SK-N-MC (cell line): Measurements from ENCODE around the gene IL2RG.
A peak's percentile ranks its signal among the peaks of the same experiment; 100 is the strongest.

ENCODE experiments used
- DNase-seq: peaks from one replicate; pipeline ENCODE4 v3.0.0-alpha.2; 2011; ENCODE audit warnings: low read depth, low spot score
- H3K27ac ChIP-seq: fragments of 200-600 bp; sonication (generic); 2 replicates; pipeline ENCODE4 v1.5.1; 2016; ENCODE audit warnings: mixed run types
- H3K36me3 ChIP-seq: fragments of 200-600 bp; sonication (generic); 2 replicates; pipeline ENCODE4 v1.6.1; 2017; ENCODE audit warnings: antibody characterized with exemption, low read length, mixed read lengths; ENCODE audit not compliant: insufficient read depth
- H3K4me3 ChIP-seq: fragments of 200-600 bp; sonication (generic); 2 replicates; pipeline ENCODE4 v1.5.1; 2016
- H3K9ac ChIP-seq: fragments of 200-600 bp; sonication (generic); 2 replicates; pipeline ENCODE4 v1.8.0; 2017; ENCODE audit warnings: mixed run types, mixed read lengths; ENCODE audit not compliant: insufficient read length
- H3K9me3 ChIP-seq: fragments of 200-600 bp; sonication (generic); 2 replicates; pipeline ENCODE4 v1.6.1; 2017; ENCODE audit warnings: low read depth, mild to moderate bottlenecking, antibody characterized with exemption, low read length, moderate library complexity, mixed read lengths
- EZH2 ChIP-seq: fragments of 200-600 bp; sonication (generic); IDR thresholded peaks from one replicate; pipeline ENCODE4 v1.6.1; 2017; ENCODE audit warnings: antibody characterized with exemption
- FOXP2 ChIP-seq: optimal IDR thresholded peaks from 2 replicates; pipeline ENCODE3; 2011; ENCODE audit warnings: mild to moderate bottlenecking, moderate library complexity; ENCODE audit not compliant: insufficient read depth; ENCODE audit errors: extremely low read length, control extremely low read depth
- POLR2AphosphoS5 ChIP-seq: IDR thresholded peaks from 2 replicates; pipeline ENCODE4 v1.6.1; 2012; ENCODE audit warnings: mild to moderate bottlenecking, low read depth, low read length, borderline replicate concordance

The IL2RG gene

GRCh38 chrX:71068044-71068918 is 43.1 kb downstream of the IL2RG start, which contains the start of gene SNX12:
Gene SNX12 (minus strand): TSS chrX:71068334. CDS start chrX:71068306, 28 bp downstream.
- Histone ChIP-seq H3K27ac (0 out of 2 replicates have a peak within 1 kb of the TSS, but pooled peaks have one; percentile 19), H3K9me3 (no peaks in the 10 kb centered on the region), H3K4me3 (peak within 1 kb of the TSS; percentile 87), H3K36me3 (no peaks in the 10 kb centered on the region), H3K9ac (peak within 1 kb of the TSS; percentile 68)
- TF ChIP-seq POLR2AphosphoS5 (no peak; the same call in 1 of the 2 replicates), FOXP2 (no peak), EZH2 (no peak)
- peak; percentile 82 for DNase-seq

GRCh38 chrX:71067712-71068043 is 43.7 kb downstream of the IL2RG start:
- no peak overlapping the region for H3K27ac ChIP-seq
- no peaks in the 10 kb centered on the region for H3K9me3 ChIP-seq
- no peak for DNase-seq
- TF ChIP-seq EZH2, result no peak
- TF ChIP-seq FOXP2, result no peak
- TF ChIP-seq POLR2AphosphoS5, result no peak
- peak overlapping the region; percentile 63 for H3K9ac ChIP-seq
- H3K36me3 ChIP-seq, result peaks cover 1% of the 10 kb centered on the region; the same call in 1 of the 2 replicates
- peak overlapping the region; percentile 87 for H3K4me3 ChIP-seq

- H3K4me3 ChIP-seq, result peak overlapping the region; percentile 87
- H3K9me3 ChIP-seq, result no peaks in the 10 kb centered on the region
- H3K36me3 ChIP-seq, result peaks cover 3% of the 10 kb centered on the region; the same call in 1 of the 2 replicates
- DNase-seq, result no peak
- no peak overlapping the region for H3K27ac ChIP-seq
- peak overlapping the region; percentile 63 for H3K9ac ChIP-seq
- no peak for TF ChIP-seq POLR2AphosphoS5
- no peak for TF ChIP-seq EZH2
- TF ChIP-seq FOXP2, result no peak
Observed at GRCh38 chrX:71067089-71067488, 44.3 kb downstream of the IL2RG start.

GRCh38 chrX:71060127-71060526 is 51.2 kb downstream of the IL2RG start:
- DNase-seq, result no peak
- H3K4me3 ChIP-seq, result no peak overlapping the region
- no peak overlapping the region for H3K9ac ChIP-seq
- H3K9me3 ChIP-seq, result no peaks in the 10 kb centered on the region
- no peak overlapping the region for H3K27ac ChIP-seq
- H3K36me3 ChIP-seq, result peaks cover 16% of the 10 kb centered on the region; the same call in 1 of the 2 replicates
- TF ChIP-seq EZH2 (no peak), FOXP2 (no peak), POLR2AphosphoS5 (no peak)

- TF ChIP-seq POLR2AphosphoS5, result no peak
- TF ChIP-seq FOXP2, result no peak
- no peak for TF ChIP-seq EZH2
- DNase-seq, result no peak
- peaks cover 16% of the 10 kb centered on the region; the same call in 1 of the 2 replicates for H3K36me3 ChIP-seq
- no peak overlapping the region for H3K27ac ChIP-seq
- H3K9me3 ChIP-seq, result no peaks in the 10 kb centered on the region
- H3K4me3 ChIP-seq, result no peak overlapping the region
- H3K9ac ChIP-seq, result no peak overlapping the region
Observed at GRCh38 chrX:71057848-71058530, 53.4 kb downstream of the IL2RG start.
